HepG2 (cell line): ENCODE measurements around the gene PLD1. TPM values are rescaled to one million over a fixed set of nuclear protein-coding genes. Genes with fewer than 3 reads are reported as not detected.

ENCODE experiments used
- ATAC-seq: fragments of 200-7000 bp; cut with Tn5 transposase; 3 replicates; pipeline ENCODE4 v1.9.1; 2020; ENCODE audit warnings: mild to moderate bottlenecking, moderate library complexity
- BruUV-seq: library from RNA; stranded (reverse); fragments of 400-500 nt; replicated peaks from 2 replicates; lab custom pipeline; 2021; lab: Mats Ljungman, UMichigan
- CTCF ChIA-PET: fragments of 300-600 bp; formaldehyde crosslinking; extraction: SDS; loops from one replicate; lab custom pipeline; 2021; ENCODE audit warnings: low total read pairs, inconsistent platforms, low intra/inter-chr PET ratio; lab: Yijun Ruan, JAX
- POLR2A ChIA-PET: fragments of 350-600 bp; sonication (Branson Sonifier 250); formaldehyde crosslinking; loops from one replicate; lab custom pipeline; 2020; ENCODE audit warnings: antibody characterized with exemption, inconsistent platforms; lab: Yijun Ruan, JAX
- DNase-seq: peaks from one replicate; pipeline ENCODE4 v3.0.0-alpha.2; 2015; ENCODE audit warnings: low spot score
- FAIRE-seq: peaks from 3 replicates; lab custom pipeline; 2011; peaks lifted over from hg19 to GRCh38; lab: Jason Lieb, UNC
- H2AFZ ChIP-seq: one replicate; pipeline ENCODE4 v1.6.1; 2011; ENCODE audit warnings: low read length, inconsistent platforms
- H3K27ac ChIP-seq: fragments of 300-600 bp; 3 replicates; pipeline ENCODE4 v1.8.0; 2011; ENCODE audit warnings: mixed run types, mild to moderate bottlenecking, mixed read lengths, low read length, inconsistent platforms; ENCODE audit not compliant: insufficient read depth; ENCODE audit errors: extremely low read length
- H3K27me3 ChIP-seq, 2 experiments: fragments of 200-600 bp in 1 of 2; 2 replicates in 1 of 2; 3 replicates in 1 of 2; pipeline versions ENCODE4 v1.6.0 to v1.8.0; 2011; ENCODE audit warnings: low read length in 2 of 2, mild to moderate bottlenecking in 2 of 2, moderate library complexity in 2 of 2, inconsistent platforms in 1 of 2; ENCODE audit not compliant: insufficient read depth in 2 of 2, control insufficient read depth in 1 of 2
- H3K36me3 ChIP-seq, 2 experiments: fragments of 200-600 bp in 1 of 2; replicated peaks in 1 of 2; 2 replicates in 1 of 2; 3 replicates in 1 of 2; pipeline versions ENCODE4 v1.5.1 to v1.8.0; 2011; ENCODE audit warnings: low read length in 2 of 2, inconsistent platforms in 1 of 2; ENCODE audit not compliant: insufficient read depth in 2 of 2, control insufficient read depth in 1 of 2
- H3K4me1 ChIP-seq: 2 replicates; pipeline ENCODE4 v1.5.1; 2012; ENCODE audit warnings: low read length, inconsistent platforms; ENCODE audit not compliant: insufficient read depth
- H3K4me2 ChIP-seq: 2 replicates; pipeline ENCODE4 v1.6.0; 2011; ENCODE audit warnings: low read depth, low read length, inconsistent platforms
- H3K4me3 ChIP-seq, 3 experiments: fragments of 200-600 bp in 1 of 3; sonication (generic), shearing (Covaris generic) in 1 of 3; replicated peaks in 1 of 3; 2 replicates each; pipeline ENCODE4 v1.5.1; 2011 to 2016; ENCODE audit warnings: low read length in 3 of 3, inconsistent platforms in 2 of 3, low read depth in 2 of 3, mild to moderate bottlenecking in 2 of 3, control low read depth in 1 of 3, mixed read lengths in 1 of 3; ENCODE audit not compliant: insufficient read depth in 1 of 3
- H3K79me2 ChIP-seq: one replicate; pipeline ENCODE4 v1.6.1; 2011; ENCODE audit warnings: low read length, inconsistent platforms; ENCODE audit not compliant: insufficient read depth
- H3K9ac ChIP-seq: 2 replicates; pipeline ENCODE4 v1.6.0; 2011; ENCODE audit warnings: mild to moderate bottlenecking, low read depth, low read length, inconsistent platforms; ENCODE audit not compliant: insufficient read depth
- H3K9me3 ChIP-seq: 2 replicates; pipeline ENCODE4 v1.5.1; 2012; ENCODE audit warnings: mild to moderate bottlenecking, low read length
- H4K20me1 ChIP-seq: 2 replicates; pipeline ENCODE4 v1.6.0; 2011; ENCODE audit warnings: inconsistent platforms, mild to moderate bottlenecking, low read length, moderate library complexity; ENCODE audit not compliant: insufficient read depth
- ATF7 ChIP-seq, 2 experiments: fragments of 450-650 bp in 1 of 2; sonication (generic) in 1 of 2; formaldehyde crosslinking in 1 of 2; IDR thresholded peaks; 2 replicates each; pipeline versions ENCODE4 v1.4.0 to v1.6.1; 2016 to 2020; ENCODE audit warnings: antibody characterized with exemption in 1 of 2, mild to moderate bottlenecking in 1 of 2, missing genetic modification reagents in 1 of 2
- DPF2 ChIP-seq: sonication (generic); formaldehyde crosslinking; IDR thresholded peaks from 2 replicates; pipeline ENCODE4 v1.4.0; 2020; ENCODE audit warnings: mild to moderate bottlenecking, low read depth, missing genetic modification reagents, borderline replicate concordance
- MAF1 ChIP-seq: sonication (generic); formaldehyde crosslinking; IDR thresholded peaks from 2 replicates; pipeline ENCODE4 v1.5.0; 2020; ENCODE audit warnings: missing genetic modification reagents, borderline replicate concordance
- POLR2AphosphoS5 ChIP-seq: IDR thresholded peaks from 2 replicates; pipeline ENCODE4 v1.6.1; 2012; ENCODE audit warnings: low read depth, low read length
- PPARG ChIP-seq: conservative IDR thresholded peaks from 2 replicates; pipeline ENCODE4 v1.6.1; 2016; ENCODE audit warnings: missing biosample characterization, missing genetic modification reagents
- REPIN1 ChIP-seq: sonication (generic); formaldehyde crosslinking; IDR thresholded peaks from 2 replicates; pipeline ENCODE4 v1.8.0; 2022; ENCODE audit warnings: missing genetic modification reagents, low read depth, mild to moderate bottlenecking, borderline replicate concordance
- SMAD3 ChIP-seq: sonication (generic); formaldehyde crosslinking; IDR thresholded peaks from 2 replicates; pipeline ENCODE4 v1.4.0; 2020; ENCODE audit warnings: missing genetic modification reagents
- ZNF562 ChIP-seq: sonication (generic); formaldehyde crosslinking; IDR thresholded peaks from 2 replicates; pipeline ENCODE4 v1.8.0; 2022; ENCODE audit warnings: missing genetic modification reagents, borderline replicate concordance
- ZNF850 ChIP-seq: sonication (generic); formaldehyde crosslinking; conservative IDR thresholded peaks from 2 replicates; pipeline ENCODE4 v1.9.0; 2021; ENCODE audit warnings: mild to moderate bottlenecking, missing genetic modification reagents
- ZNF878 ChIP-seq: sonication (generic); formaldehyde crosslinking; IDR thresholded peaks from 2 replicates; pipeline ENCODE4 v1.8.1; 2023; ENCODE audit warnings: mild to moderate bottlenecking, missing genetic modification reagents, moderate library complexity
- WGBS: methylation state at CpG from one replicate; pipeline ENCODE4 v1.1.6; 2017; ENCODE audit warnings: low lambda C conversion rate; 5-methylcytosine and 5-hydroxymethylcytosine counted together
- in situ Hi-C: cut with HindIII; loops from 2 replicates; pipeline ENCODE4 v1.10.0; 2017; ENCODE audit warnings: low pct_unique_long_range_greater_than_20kb; ENCODE audit not compliant: extremely low pct_ligation_motif_present
- intact Hi-C: fragments of 100-400 bp; cut with micrococcal nuclease; formaldehyde crosslinking; loops from one replicate; pipeline ENCODE4 v1.10.0; 2022; ENCODE audit not compliant: unreplicated experiment
- polyA plus RNA-seq, 8 experiments: library from polyadenylated mRNA; depleted of rRNA in 3 of 8; stranded (reverse) in 7 of 8; unstranded in 1 of 8; fragments of >200 nt; fragmentation: Illumina TruSeq in 4 of 8; extraction: Trizol in 4 of 8; gene quantifications; 2 replicates each; pipeline versions ENCODE4 v1.2.1 to v1.2.3, GENCODE V29; 2011 to 2016; ENCODE audit warnings: low read depth in 4 of 8, missing spikeins in 1 of 8, mixed read lengths in 1 of 8; ENCODE audit not compliant: insufficient read depth in 1 of 8
- total RNA-seq, 5 experiments: library from RNA; depleted of rRNA; stranded (reverse); fragments of >200 nt; fragmentation: Illumina TruSeq; extraction: Trizol; gene quantifications; 2 replicates each; pipeline ENCODE4 v1.2.3, GENCODE V29; 2016; ENCODE audit warnings: low read depth in 1 of 5
- TF ChIP-seq, protein P1 (sequence below): sonication (generic); formaldehyde crosslinking; IDR thresholded peaks from 2 replicates; pipeline ENCODE4 v1.9.0; 2021; ENCODE audit warnings: missing genetic modification reagents, mild to moderate bottlenecking, borderline replicate concordance
- TF ChIP-seq, protein P2 (sequence below): sonication (generic); formaldehyde crosslinking; IDR thresholded peaks from 2 replicates; pipeline ENCODE4 v1.5.1; 2020; ENCODE audit warnings: missing genetic modification reagents, mild to moderate bottlenecking, borderline replicate concordance
- TF ChIP-seq, protein P3 (sequence below): IDR thresholded peaks from 2 replicates; pipeline ENCODE4 v1.6.1; 2012; ENCODE audit warnings: low read depth, low read length, improper control_type of control experiment
- TF ChIP-seq, protein P4 (sequence below): IDR thresholded peaks from 2 replicates; pipeline ENCODE4 v1.4.0; 2020; ENCODE audit warnings: mild to moderate bottlenecking, missing genetic modification reagents

Gene PLD1
- total and polyA plus RNA-seq, 2 of the 13 experiments (the other 11 are each of a cell fraction or from before 2014, with no cell fraction given): 27.1 to 59.4 TPM

DNA sequence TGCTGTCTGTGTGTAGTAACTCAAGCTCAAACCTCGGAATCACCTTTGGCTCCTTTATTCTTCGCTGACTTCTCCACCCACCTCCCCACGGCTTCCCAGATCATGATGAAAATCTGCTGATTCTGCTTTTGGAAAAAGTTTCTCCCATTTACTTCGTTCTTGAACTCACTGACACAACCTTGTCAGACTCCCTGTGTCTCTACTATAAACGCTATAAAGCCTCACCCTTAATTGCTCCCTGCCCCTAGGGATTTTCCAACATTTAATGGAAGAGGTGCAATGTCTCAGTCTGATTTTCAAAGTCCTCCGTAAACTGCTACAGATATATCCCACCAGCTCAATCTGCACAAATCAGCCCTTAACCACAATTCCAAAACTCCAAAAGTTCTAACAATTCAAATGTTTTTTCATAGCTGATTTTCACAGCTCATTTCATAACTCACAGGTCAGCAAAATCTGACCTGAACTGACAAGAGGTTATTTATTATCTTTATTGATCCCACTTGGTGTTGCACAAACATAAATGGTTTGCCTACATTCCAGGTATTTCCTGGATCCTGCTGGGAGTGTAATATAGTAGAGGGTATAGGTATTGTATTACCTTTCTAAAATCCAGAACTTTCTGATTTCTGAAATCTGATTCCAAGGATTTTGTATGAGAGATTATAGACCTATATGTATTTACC is 129.4 kb downstream of the PLD1 start:
- no peak overlapping the region for H3K4me3 ChIP-seq
- H3K79me2 ChIP-seq: peaks cover 2% of the 10 kb centered on the region
- peaks cover 52% of the 10 kb centered on the region for H3K4me1 ChIP-seq
- no peak overlapping the region for H3K4me2 ChIP-seq
- 0 out of 2 replicates have a peak, but pooled peaks cover 2% of the 10 kb centered on the region for H4K20me1 ChIP-seq
- H3K9me3 ChIP-seq: no peaks in the 10 kb centered on the region
- no peak overlapping the region for H3K9ac ChIP-seq
- no peaks in the 10 kb centered on the region for H3K27me3 ChIP-seq
- WGBS: 79% methylated on average over 6 of the region's 6 CpGs
- ATAC-seq (peak; percentile 76), DNase-seq (peak; percentile 49), FAIRE-seq (no peak)
- ChIA-PET POLR2A (no interaction called here), CTCF (no interaction called here)
- peaks cover 10 to 35% of the 10 kb centered on the region in 2 experiments for H3K36me3 ChIP-seq
- H2AFZ ChIP-seq: no peak overlapping the region
- H3K27ac ChIP-seq: peak overlapping the region; percentile 27
- in situ Hi-C loops (no loop called here), intact Hi-C loops (no loop called here)
- BruUV-seq: no TSS peak
- TF ChIP-seq ZNF562 (no peak), SMAD3 (CRISPR knock-in tag) (no peak), MAF1 (CRISPR knock-in tag) (no peak), ATF7 (IDR thresholded peaks at IDR 0.05) (no peak), ATF7 (CRISPR knock-in tag; IDR thresholded peaks at IDR 0.05) (no peak), POLR2AphosphoS5 (no peak), DPF2 (CRISPR knock-in tag) (no peak), ZNF878 (no peak), REPIN1 (CRISPR knock-in tag) (0 out of 2 replicates have a peak, but pooled peaks have one; percentile 39), PPARG (no peak), ZNF850 (CRISPR knock-in tag) (no peak)
- TF ChIP-seq, protein P1, sequence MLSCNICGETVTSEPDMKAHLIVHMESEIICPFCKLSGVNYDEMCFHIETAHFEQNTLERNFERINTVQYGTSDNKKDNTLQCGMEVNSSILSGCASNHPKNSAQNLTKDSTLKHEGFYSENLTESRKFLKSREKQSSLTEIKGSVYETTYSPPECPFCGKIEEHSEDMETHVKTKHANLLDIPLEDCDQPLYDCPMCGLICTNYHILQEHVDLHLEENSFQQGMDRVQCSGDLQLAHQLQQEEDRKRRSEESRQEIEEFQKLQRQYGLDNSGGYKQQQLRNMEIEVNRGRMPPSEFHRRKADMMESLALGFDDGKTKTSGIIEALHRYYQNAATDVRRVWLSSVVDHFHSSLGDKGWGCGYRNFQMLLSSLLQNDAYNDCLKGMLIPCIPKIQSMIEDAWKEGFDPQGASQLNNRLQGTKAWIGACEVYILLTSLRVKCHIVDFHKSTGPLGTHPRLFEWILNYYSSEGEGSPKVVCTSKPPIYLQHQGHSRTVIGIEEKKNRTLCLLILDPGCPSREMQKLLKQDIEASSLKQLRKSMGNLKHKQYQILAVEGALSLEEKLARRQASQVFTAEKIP: no peak
- TF ChIP-seq, protein P2, sequence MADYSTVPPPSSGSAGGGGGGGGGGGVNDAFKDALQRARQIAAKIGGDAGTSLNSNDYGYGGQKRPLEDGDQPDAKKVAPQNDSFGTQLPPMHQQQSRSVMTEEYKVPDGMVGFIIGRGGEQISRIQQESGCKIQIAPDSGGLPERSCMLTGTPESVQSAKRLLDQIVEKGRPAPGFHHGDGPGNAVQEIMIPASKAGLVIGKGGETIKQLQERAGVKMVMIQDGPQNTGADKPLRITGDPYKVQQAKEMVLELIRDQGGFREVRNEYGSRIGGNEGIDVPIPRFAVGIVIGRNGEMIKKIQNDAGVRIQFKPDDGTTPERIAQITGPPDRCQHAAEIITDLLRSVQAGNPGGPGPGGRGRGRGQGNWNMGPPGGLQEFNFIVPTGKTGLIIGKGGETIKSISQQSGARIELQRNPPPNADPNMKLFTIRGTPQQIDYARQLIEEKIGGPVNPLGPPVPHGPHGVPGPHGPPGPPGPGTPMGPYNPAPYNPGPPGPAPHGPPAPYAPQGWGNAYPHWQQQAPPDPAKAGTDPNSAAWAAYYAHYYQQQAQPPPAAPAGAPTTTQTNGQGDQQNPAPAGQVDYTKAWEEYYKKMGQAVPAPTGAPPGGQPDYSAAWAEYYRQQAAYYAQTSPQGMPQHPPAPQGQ: no peak
- TF ChIP-seq, protein P3, sequence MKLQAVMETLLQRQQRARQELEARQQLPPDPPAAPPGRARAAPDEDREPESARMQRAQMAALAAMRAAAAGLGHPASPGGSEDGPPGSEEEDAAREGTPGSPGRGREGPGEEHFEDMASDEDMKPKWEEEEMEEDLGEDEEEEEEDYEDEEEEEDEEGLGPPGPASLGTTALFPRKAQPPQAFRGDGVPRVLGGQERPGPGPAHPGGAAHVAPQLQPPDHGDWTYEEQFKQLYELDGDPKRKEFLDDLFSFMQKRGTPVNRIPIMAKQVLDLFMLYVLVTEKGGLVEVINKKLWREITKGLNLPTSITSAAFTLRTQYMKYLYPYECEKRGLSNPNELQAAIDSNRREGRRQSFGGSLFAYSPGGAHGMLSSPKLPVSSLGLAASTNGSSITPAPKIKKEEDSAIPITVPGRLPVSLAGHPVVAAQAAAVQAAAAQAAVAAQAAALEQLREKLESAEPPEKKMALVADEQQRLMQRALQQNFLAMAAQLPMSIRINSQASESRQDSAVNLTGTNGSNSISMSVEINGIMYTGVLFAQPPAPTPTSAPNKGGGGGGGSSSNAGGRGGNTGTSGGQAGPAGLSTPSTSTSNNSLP: peak; percentile 88
- TF ChIP-seq, protein P4, sequence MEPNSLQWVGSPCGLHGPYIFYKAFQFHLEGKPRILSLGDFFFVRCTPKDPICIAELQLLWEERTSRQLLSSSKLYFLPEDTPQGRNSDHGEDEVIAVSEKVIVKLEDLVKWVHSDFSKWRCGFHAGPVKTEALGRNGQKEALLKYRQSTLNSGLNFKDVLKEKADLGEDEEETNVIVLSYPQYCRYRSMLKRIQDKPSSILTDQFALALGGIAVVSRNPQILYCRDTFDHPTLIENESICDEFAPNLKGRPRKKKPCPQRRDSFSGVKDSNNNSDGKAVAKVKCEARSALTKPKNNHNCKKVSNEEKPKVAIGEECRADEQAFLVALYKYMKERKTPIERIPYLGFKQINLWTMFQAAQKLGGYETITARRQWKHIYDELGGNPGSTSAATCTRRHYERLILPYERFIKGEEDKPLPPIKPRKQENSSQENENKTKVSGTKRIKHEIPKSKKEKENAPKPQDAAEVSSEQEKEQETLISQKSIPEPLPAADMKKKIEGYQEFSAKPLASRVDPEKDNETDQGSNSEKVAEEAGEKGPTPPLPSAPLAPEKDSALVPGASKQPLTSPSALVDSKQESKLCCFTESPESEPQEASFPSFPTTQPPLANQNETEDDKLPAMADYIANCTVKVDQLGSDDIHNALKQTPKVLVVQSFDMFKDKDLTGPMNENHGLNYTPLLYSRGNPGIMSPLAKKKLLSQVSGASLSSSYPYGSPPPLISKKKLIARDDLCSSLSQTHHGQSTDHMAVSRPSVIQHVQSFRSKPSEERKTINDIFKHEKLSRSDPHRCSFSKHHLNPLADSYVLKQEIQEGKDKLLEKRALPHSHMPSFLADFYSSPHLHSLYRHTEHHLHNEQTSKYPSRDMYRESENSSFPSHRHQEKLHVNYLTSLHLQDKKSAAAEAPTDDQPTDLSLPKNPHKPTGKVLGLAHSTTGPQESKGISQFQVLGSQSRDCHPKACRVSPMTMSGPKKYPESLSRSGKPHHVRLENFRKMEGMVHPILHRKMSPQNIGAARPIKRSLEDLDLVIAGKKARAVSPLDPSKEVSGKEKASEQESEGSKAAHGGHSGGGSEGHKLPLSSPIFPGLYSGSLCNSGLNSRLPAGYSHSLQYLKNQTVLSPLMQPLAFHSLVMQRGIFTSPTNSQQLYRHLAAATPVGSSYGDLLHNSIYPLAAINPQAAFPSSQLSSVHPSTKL: peak; percentile 88
